Tibial nerve (tissue), 4 donors: ENCODE data around the gene H6PD. TPM values are rescaled to one million over a fixed set of nuclear protein-coding genes. Genes with fewer than 3 reads are reported as not detected.

Source experiments
- DNase-seq, 2 donors: peaks; one replicate each; pipeline ENCODE4 v3.0.0-alpha.2; 2019; ENCODE audit warnings: low spot score in 2 of 2
- H3K27ac ChIP-seq, 4 donors: fragments of 200-600 bp; sonication (generic) in 3 of 4; one replicate each; pipeline ENCODE4 v1.5.1; 2017 to 2019; ENCODE audit warnings: mild to moderate bottlenecking in 1 of 4
- H3K27me3 ChIP-seq, 2 donors: fragments of 200-600 bp; sonication (generic) in 1 of 2; one replicate each; pipeline versions ENCODE4 v1.5.1 to v1.6.0; 2017 to 2019
- H3K36me3 ChIP-seq, 3 donors: fragments of 200-600 bp; sonication (generic); one replicate each; pipeline ENCODE4 v1.5.1; 2018 to 2019
- H3K4me1 ChIP-seq, 4 donors: fragments of 200-600 bp; sonication (generic) in 3 of 4; one replicate each; pipeline ENCODE4 v1.5.1; 2017 to 2019
- H3K4me3 ChIP-seq, 4 donors: fragments of 200-600 bp; sonication (generic) in 3 of 4; one replicate each; pipeline ENCODE4 v1.5.1; 2017 to 2019; ENCODE audit warnings: mild to moderate bottlenecking in 1 of 4, moderate library complexity in 1 of 4
- H3K9me3 ChIP-seq, 4 donors: fragments of 200-600 bp; sonication (generic) in 3 of 4; one replicate each; pipeline ENCODE4 v1.5.1; 2017 to 2019
- CTCF ChIP-seq, 5 experiments: fragments of 200-600 bp in 3 of 5; fragments of 450-650 bp in 2 of 5; sonication (generic) in 3 of 5; IDR thresholded peaks; one replicate each; pipeline ENCODE4 v1.5.1; 2016 to 2019; ENCODE audit warnings: antibody characterized with exemption in 5 of 5, mild to moderate bottlenecking in 3 of 5, moderate library complexity in 2 of 5
- EP300 ChIP-seq, 2 donors: sonication (generic); formaldehyde crosslinking; IDR thresholded peaks; one replicate each; pipeline ENCODE4 v1.6.1; 2017; ENCODE audit warnings: antibody characterized with exemption in 2 of 2, mild to moderate bottlenecking in 1 of 2
- POLR2A ChIP-seq, 2 donors: fragments of 450-650 bp; IDR thresholded peaks; one replicate each; pipeline ENCODE4 v1.6.1; 2017; ENCODE audit warnings: antibody characterized with exemption in 2 of 2, mild to moderate bottlenecking in 2 of 2, moderate library complexity in 2 of 2
- WGBS, 2 donors: methylation state at CpG; one replicate each; pipeline ENCODE4 v1.1.5; 2018; 5-methylcytosine and 5-hydroxymethylcytosine counted together
- total RNA-seq, 4 donors: library from RNA; depleted of rRNA; stranded (reverse); fragments of >200 nt; gene quantifications; one replicate each; pipeline ENCODE4 v1.1.0, GENCODE V29; 2016

Gene H6PD
- total RNA-seq, 4 donors from 2014 or later, result 53.1 to 88.6 (median 72.7) TPM

- TF ChIP-seq POLR2A (IDR thresholded peaks at IDR 0.05), result no peak
- TF ChIP-seq CTCF (IDR thresholded peaks at IDR 0.05), result no peak
- no peak for TF ChIP-seq EP300 (IDR thresholded peaks at IDR 0.05)
- 76 to 77% methylated on average over 9 of the region's 9 CpGs for WGBS, 2 donors
- peaks cover 0 to 48% (median 0%) of the 10 kb centered on the region in 3 donors for H3K36me3 ChIP-seq
- peak overlapping the region in 3 of 4 donors; percentile 53 to 84 (median 55) for H3K27ac ChIP-seq
- no peaks in the 10 kb centered on the region for H3K9me3 ChIP-seq
- no peaks in the 10 kb centered on the region for H3K27me3 ChIP-seq
- peak overlapping the region in 1 of 4 donors; percentile 9 for H3K4me3 ChIP-seq
- H3K4me1 ChIP-seq, result peaks cover 0 to 72% (median 44%) of the 10 kb centered on the region in 4 donors
- no peak for DNase-seq
Observed at GRCh38 chr1:9243066-9243739, 8.6 kb downstream of the H6PD start.

GRCh38 chr1:9244501-9245229, 10.1 kb downstream of the H6PD start:
- Histone ChIP-seq H3K27ac (peak overlapping the region in 2 of 4 donors; percentile 17 to 36), H3K36me3 (peaks cover 0 to 62% (median 0%) of the 10 kb centered on the region in 3 donors), H3K4me3 (no peak overlapping the region), H3K4me1 (peaks cover 0 to 72% (median 30%) of the 10 kb centered on the region in 4 donors), H3K27me3 (no peaks in the 10 kb centered on the region), H3K9me3 (no peaks in the 10 kb centered on the region)
- no peak for DNase-seq
- no peak for TF ChIP-seq CTCF (IDR thresholded peaks at IDR 0.05)
- no peak for TF ChIP-seq POLR2A (IDR thresholded peaks at IDR 0.05)
- TF ChIP-seq EP300 (IDR thresholded peaks at IDR 0.05), result no peak
- 62 to 76% methylated on average over 8 to 9 of the region's 9 CpGs for WGBS, 2 donors

- WGBS, 2 donors, result 94 to 97% methylated on average over 10 to 15 of the region's 15 CpGs
- Histone ChIP-seq H3K4me3 (no peak overlapping the region), H3K27ac (no peak overlapping the region), H3K9me3 (no peaks in the 10 kb centered on the region), H3K4me1 (peaks cover 0 to 72% (median 27%) of the 10 kb centered on the region in 4 donors), H3K36me3 (peaks cover 0 to 63% (median 0%) of the 10 kb centered on the region in 3 donors), H3K27me3 (no peaks in the 10 kb centered on the region)
- TF ChIP-seq CTCF (IDR thresholded peaks at IDR 0.05) (no peak), EP300 (IDR thresholded peaks at IDR 0.05) (no peak), POLR2A (IDR thresholded peaks at IDR 0.05) (no peak)
- DNase-seq, result no peak
Observed at GRCh38 chr1:9245230-9245619, 10.7 kb downstream of the H6PD start.

- Histone ChIP-seq H3K4me1 (peaks cover 0 to 72% (median 26%) of the 10 kb centered on the region in 4 donors), H3K36me3 (peaks cover 0 to 59% (median 0%) of the 10 kb centered on the region in 3 donors), H3K9me3 (no peaks in the 10 kb centered on the region), H3K27me3 (no peaks in the 10 kb centered on the region), H3K4me3 (no peak overlapping the region), H3K27ac (no peak overlapping the region)
- no peak for TF ChIP-seq EP300 (IDR thresholded peaks at IDR 0.05)
- WGBS, 2 donors, result 92 to 96% methylated on average over 9 of the region's 9 CpGs
- DNase-seq, result no peak
Observed at GRCh38 chr1:9245661-9246060, 11.1 kb downstream of the H6PD start.

GRCh38 chr1:9246215-9246614, 11.6 kb downstream of the H6PD start:
- peaks cover 0 to 72% (median 29%) of the 10 kb centered on the region in 4 donors for H3K4me1 ChIP-seq
- H3K4me3 ChIP-seq, result no peak overlapping the region
- TF ChIP-seq POLR2A (IDR thresholded peaks at IDR 0.05) (no peak), CTCF (IDR thresholded peaks at IDR 0.05) (no peak), EP300 (IDR thresholded peaks at IDR 0.05) (no peak)
- H3K9me3 ChIP-seq, result no peaks in the 10 kb centered on the region
- peaks cover 0 to 57% (median 0%) of the 10 kb centered on the region in 3 donors for H3K36me3 ChIP-seq
- no peaks in the 10 kb centered on the region for H3K27me3 ChIP-seq
- DNase-seq, result no peak
- 85 to 94% methylated on average over 5 of the region's 5 CpGs for WGBS, 2 donors
- no peak overlapping the region for H3K27ac ChIP-seq
